Gastroesophageal sphincter (tissue), 4 donors: ENCODE measurements around the gene TRIM4. TPM values are rescaled to one million over a fixed set of nuclear protein-coding genes. Genes with fewer than 3 reads are reported as not detected.
"Not testable (repeated sequence)": the region's sequence is repeated elsewhere in the genome, so short reads cannot be mapped to it uniquely, and the experiment has no call there.

ENCODE experiments used
- ATAC-seq: fragments of 150-250 bp; one replicate; pipeline ENCODE4 v1.9.1; 2016; ENCODE audit warnings: mild to moderate bottlenecking, moderate library complexity
- H3K27ac ChIP-seq, 4 donors: fragments of 200-600 bp; sonication (generic) in 3 of 4; 1 replicate in 3 of 4; 2 replicates in 1 of 4; pipeline ENCODE4 v1.5.1; 2016 to 2019
- H3K27me3 ChIP-seq: fragments of 200-600 bp; sonication (generic); one replicate; pipeline ENCODE4 v1.5.1; 2019
- H3K36me3 ChIP-seq, 2 donors: fragments of 200-600 bp; sonication (generic); one replicate each; pipeline ENCODE4 v1.5.1; 2019; ENCODE audit warnings: control low read depth in 1 of 2
- H3K4me1 ChIP-seq, 3 donors: fragments of 200-600 bp; sonication (generic); 1 replicate in 2 of 3; 2 replicates in 1 of 3; pipeline ENCODE4 v1.5.1; 2016 to 2019; ENCODE audit warnings: control low read depth in 2 of 3
- H3K4me3 ChIP-seq, 2 donors: fragments of 200-600 bp; sonication (generic); one replicate each; pipeline ENCODE4 v1.5.1; 2019; ENCODE audit warnings: mild to moderate bottlenecking in 1 of 2, moderate library complexity in 1 of 2
- H3K9me3 ChIP-seq, 3 donors: fragments of 200-600 bp; sonication (generic); one replicate each; pipeline ENCODE4 v1.5.1; 2017 to 2019; ENCODE audit warnings: control low read depth in 2 of 3
- EP300 ChIP-seq: sonication (generic); formaldehyde crosslinking; IDR thresholded peaks from one replicate; pipeline ENCODE4 v1.6.1; 2017; ENCODE audit warnings: antibody characterized with exemption, mild to moderate bottlenecking
- POLR2A ChIP-seq, 2 donors: fragments of 450-650 bp; IDR thresholded peaks; one replicate each; pipeline ENCODE4 v1.6.1; 2017; ENCODE audit warnings: antibody characterized with exemption in 2 of 2, mild to moderate bottlenecking in 2 of 2, moderate library complexity in 1 of 2
- POLR2AphosphoS5 ChIP-seq: sonication (generic); formaldehyde crosslinking; IDR thresholded peaks from one replicate; pipeline ENCODE4 v1.6.1; 2017; ENCODE audit warnings: antibody characterized with exemption
- WGBS, 2 donors: methylation state at CpG; one replicate each; pipeline ENCODE4 v1.1.5; 2018; ENCODE audit warnings: low coverage in 1 of 2; 5-methylcytosine and 5-hydroxymethylcytosine counted together
- total RNA-seq, 4 donors: library from RNA; depleted of rRNA; stranded (reverse); fragments of >200 nt; gene quantifications; one replicate each; pipeline ENCODE4 v1.1.0, GENCODE V29; 2016
- TF ChIP-seq, protein P1 (sequence below), 4 experiments: fragments of 200-600 bp in 2 of 4; fragments of 450-650 bp in 2 of 4; sonication (generic) in 1 of 4; IDR thresholded peaks; one replicate each; pipeline ENCODE4 v1.5.1; 2017 to 2019; ENCODE audit warnings: antibody characterized with exemption in 4 of 4, mild to moderate bottlenecking in 2 of 4, moderate library complexity in 2 of 4

Gene TRIM4
- total RNA-seq, 4 donors from 2014 or later = 25.3 to 32.2 (median 29.5) TPM

DNA sequence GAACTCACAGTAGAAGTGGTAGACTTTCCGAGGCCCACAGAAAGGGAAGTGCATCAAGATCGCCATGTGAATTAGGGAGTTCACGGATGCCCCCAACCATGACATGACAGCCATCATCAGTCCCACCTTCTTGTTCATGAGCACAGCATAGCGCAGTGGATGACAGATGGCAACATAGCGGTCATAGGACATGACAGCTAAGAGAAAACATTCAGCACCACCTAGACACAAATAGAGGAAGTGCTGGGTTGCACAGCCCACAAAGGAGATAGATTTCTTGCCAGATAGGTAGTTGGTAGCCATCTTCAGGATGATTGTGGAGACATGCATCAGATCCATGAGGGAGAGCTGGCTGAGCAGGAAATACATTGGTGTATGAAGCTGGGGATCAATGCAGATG lies 42.8 kb downstream of the TRIM4 start:
- Histone ChIP-seq H3K4me3 (no peak overlapping the region), H3K27ac (no peak overlapping the region), H3K36me3 (no peaks in the 10 kb centered on the region), H3K27me3 (no peaks in the 10 kb centered on the region), H3K4me1 (no peaks in the 10 kb centered on the region), H3K9me3 (no peaks in the 10 kb centered on the region)
- WGBS, 2 donors = 83 to 85% methylated on average over 3 to 4 of the region's 5 CpGs
- TF ChIP-seq EP300 (no peak), POLR2A (IDR thresholded peaks at IDR 0.05) (no peak), POLR2AphosphoS5 (no peak)
- TF ChIP-seq, protein P1, sequence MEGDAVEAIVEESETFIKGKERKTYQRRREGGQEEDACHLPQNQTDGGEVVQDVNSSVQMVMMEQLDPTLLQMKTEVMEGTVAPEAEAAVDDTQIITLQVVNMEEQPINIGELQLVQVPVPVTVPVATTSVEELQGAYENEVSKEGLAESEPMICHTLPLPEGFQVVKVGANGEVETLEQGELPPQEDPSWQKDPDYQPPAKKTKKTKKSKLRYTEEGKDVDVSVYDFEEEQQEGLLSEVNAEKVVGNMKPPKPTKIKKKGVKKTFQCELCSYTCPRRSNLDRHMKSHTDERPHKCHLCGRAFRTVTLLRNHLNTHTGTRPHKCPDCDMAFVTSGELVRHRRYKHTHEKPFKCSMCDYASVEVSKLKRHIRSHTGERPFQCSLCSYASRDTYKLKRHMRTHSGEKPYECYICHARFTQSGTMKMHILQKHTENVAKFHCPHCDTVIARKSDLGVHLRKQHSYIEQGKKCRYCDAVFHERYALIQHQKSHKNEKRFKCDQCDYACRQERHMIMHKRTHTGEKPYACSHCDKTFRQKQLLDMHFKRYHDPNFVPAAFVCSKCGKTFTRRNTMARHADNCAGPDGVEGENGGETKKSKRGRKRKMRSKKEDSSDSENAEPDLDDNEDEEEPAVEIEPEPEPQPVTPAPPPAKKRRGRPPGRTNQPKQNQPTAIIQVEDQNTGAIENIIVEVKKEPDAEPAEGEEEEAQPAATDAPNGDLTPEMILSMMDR (IDR thresholded peaks at IDR 0.05) = no peak
- no peak for ATAC-seq

DNA sequence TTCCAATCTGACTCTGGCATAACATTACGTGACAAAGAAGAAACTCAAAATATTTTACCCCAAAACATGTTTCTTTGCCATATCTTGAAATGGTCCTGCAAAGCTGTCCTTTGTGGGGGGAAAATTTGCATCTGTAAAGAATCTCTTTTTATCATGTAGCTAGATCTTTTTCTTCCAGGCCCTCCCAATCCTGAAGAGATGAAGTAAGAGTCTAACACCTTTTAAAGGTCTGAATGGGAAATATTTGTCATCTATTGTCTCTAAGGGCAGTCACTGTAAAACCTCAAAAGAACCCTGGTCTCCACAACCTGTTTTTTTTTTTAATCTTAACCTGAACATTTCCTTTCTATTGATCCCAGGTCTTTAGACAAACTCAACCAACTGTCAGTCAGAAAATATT lies 51.1 kb downstream of the TRIM4 start:
- peaks cover 0 to 16% (median 0%) of the 10 kb centered on the region in 3 donors for H3K9me3 ChIP-seq
- no peak for ATAC-seq
- 88 to 95% methylated on average over 1 of the region's 1 CpG for WGBS, 2 donors

DNA sequence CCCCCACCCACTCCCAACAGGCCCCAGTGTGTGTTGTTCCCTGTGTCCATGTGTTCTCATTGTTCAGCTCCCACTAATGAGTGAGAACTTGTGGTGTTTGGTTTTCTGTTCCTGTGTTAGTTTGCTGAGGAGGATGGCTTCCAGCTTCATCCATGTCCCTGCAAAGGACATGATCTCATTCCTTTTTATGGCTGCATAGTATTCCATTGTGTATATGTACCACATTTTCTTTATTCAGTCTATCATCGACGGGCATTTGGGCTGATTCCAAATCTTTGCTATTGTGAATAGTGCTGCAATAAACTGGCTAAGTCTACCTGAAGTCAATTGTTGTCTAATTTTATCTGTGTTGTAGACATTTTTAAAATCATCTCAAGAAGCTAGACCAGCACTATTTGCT lies 51.9 kb downstream of the TRIM4 start:
- H3K27me3 ChIP-seq, H3K4me3 ChIP-seq, ATAC-seq, H3K27ac ChIP-seq, H3K36me3 ChIP-seq, H3K4me1 ChIP-seq: not testable (repeated sequence)
- H3K9me3 ChIP-seq = peaks cover 0 to 20% (median 0%) of the 10 kb centered on the region in 3 donors
- WGBS, 2 donors = 88 to 90% methylated on average over 2 of the region's 2 CpGs

More for the DNA sequence above, 51.1 kb downstream of the TRIM4 start:
- H3K4me3 ChIP-seq = no peak overlapping the region
- TF ChIP-seq POLR2A (IDR thresholded peaks at IDR 0.05) = no peak
- TF ChIP-seq, protein P1 (IDR thresholded peaks at IDR 0.05) = no peak
- TF ChIP-seq POLR2AphosphoS5 = no peak
- no peak for TF ChIP-seq EP300
- no peaks in the 10 kb centered on the region for H3K27me3 ChIP-seq
- no peak overlapping the region for H3K27ac ChIP-seq
- H3K4me1 ChIP-seq = no peaks in the 10 kb centered on the region
- H3K36me3 ChIP-seq = no peaks in the 10 kb centered on the region

DNA sequence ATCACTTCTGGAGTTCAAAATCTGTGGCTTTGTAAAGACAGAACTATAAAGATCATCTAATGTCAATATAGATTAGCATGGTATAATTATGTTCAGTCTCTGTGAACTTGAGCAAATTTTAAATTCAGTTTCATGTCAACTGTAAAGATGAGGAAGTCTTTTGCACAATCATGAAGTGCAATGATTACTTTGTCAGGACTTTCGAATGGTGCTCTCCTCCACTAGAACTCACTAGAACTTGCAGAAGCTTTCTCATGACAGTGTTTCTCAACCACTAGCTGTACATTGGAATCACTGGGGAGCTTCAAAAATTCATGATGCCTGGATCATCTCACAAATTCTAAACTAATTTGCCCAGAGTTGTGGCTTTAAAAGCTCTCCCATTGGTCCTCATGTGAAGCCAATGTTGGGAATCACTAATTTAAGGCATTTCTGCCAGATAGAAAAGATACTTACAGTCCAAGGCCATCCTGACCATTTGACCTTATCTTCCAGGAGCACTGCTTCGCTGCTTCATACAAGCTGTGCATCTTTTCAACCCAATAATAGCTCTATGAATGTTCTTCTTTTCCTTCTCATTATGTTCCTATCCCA lies 55.4 kb downstream of the TRIM4 start:
- no peak for ATAC-seq
- Histone ChIP-seq H3K27ac (no peak overlapping the region), H3K36me3 (no peaks in the 10 kb centered on the region), H3K9me3 (peaks cover 0 to 20% (median 0%) of the 10 kb centered on the region in 3 donors), H3K27me3 (no peaks in the 10 kb centered on the region), H3K4me3 (no peak overlapping the region), H3K4me1 (no peaks in the 10 kb centered on the region)
- TF ChIP-seq POLR2AphosphoS5 = no peak
- TF ChIP-seq, protein P1 (IDR thresholded peaks at IDR 0.05) = no peak
- TF ChIP-seq POLR2A (IDR thresholded peaks at IDR 0.05) = no peak
- TF ChIP-seq EP300 = no peak
- 49 to 50% methylated on average over 2 of the region's 2 CpGs for WGBS, 2 donors

DNA sequence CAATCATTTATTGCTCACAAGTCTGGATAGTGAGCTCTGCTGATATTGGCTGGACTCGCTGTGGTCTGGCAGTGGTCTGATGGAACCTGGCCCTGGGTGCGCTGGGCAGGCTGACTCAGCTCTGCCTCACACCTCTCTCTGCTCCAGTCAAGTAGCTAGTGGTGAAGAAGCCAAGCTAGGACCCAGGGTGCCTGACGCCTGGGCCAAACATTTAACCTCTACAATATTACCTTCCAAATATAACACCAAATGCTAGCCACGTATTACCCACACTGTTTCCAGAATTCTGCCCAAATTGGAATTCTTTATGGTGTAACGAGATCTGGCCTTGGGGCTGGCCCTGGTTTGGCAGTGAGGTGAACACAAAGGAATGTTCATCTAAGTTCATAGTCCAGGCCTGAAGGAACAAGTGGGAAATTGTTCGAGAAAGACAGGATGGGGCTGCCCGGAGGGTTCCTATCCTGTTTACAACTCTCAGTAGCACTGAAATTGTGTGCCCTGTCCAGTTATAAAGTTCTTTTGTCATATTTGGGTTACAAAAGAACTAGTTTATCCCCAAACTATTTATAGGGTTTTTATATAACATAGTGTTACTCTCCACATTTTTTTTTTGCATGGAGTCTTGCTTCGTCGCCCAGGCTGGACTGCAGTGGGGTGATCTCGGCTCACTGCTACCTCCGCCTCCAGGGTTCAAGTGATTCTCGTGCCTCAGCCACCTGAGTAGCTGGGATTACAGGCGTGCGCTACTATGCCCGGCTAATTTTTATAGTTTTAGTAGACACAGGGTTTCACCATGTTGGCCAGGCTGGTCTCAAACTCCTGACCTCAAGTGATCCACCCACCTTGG lies 58.8 kb downstream of the TRIM4 start:
- H3K4me1 ChIP-seq = no peaks in the 10 kb centered on the region
- H3K27ac ChIP-seq = peak overlapping the region in 3 of 4 donors; percentile 2 to 41 (median 37)
- peaks cover 0 to 20% (median 0%) of the 10 kb centered on the region in 3 donors for H3K9me3 ChIP-seq
- no peaks in the 10 kb centered on the region for H3K36me3 ChIP-seq
- no peaks in the 10 kb centered on the region for H3K27me3 ChIP-seq
- TF ChIP-seq POLR2A (IDR thresholded peaks at IDR 0.05) = no peak
- TF ChIP-seq, protein P1 (IDR thresholded peaks at IDR 0.05) = no peak
- TF ChIP-seq EP300 = no peak
- no peak for TF ChIP-seq POLR2AphosphoS5
- no peak overlapping the region for H3K4me3 ChIP-seq
- WGBS, 2 donors = 55 to 72% methylated on average over 4 to 12 of the region's 15 CpGs
- ATAC-seq = no peak
